Stimulated activated CD8-positive, alpha-beta memory T cell treated with anti-CD3 and anti-CD28 coated beads, Interleukin-2, amount 100 ng/mL, for 48 hours (primary cell): ENCODE measurements around the gene LPCAT2.
A peak's percentile ranks its signal among the peaks of the same experiment; 100 is the strongest.

Experiments used
- DNase-seq, 2 donors: peaks; one replicate each; pipeline ENCODE4 v3.0.0-alpha.2; 2020; ENCODE audit warnings: low read depth in 2 of 2

Gene LPCAT2, protein sequence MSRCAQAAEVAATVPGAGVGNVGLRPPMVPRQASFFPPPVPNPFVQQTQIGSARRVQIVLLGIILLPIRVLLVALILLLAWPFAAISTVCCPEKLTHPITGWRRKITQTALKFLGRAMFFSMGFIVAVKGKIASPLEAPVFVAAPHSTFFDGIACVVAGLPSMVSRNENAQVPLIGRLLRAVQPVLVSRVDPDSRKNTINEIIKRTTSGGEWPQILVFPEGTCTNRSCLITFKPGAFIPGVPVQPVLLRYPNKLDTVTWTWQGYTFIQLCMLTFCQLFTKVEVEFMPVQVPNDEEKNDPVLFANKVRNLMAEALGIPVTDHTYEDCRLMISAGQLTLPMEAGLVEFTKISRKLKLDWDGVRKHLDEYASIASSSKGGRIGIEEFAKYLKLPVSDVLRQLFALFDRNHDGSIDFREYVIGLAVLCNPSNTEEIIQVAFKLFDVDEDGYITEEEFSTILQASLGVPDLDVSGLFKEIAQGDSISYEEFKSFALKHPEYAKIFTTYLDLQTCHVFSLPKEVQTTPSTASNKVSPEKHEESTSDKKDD

DNA sequence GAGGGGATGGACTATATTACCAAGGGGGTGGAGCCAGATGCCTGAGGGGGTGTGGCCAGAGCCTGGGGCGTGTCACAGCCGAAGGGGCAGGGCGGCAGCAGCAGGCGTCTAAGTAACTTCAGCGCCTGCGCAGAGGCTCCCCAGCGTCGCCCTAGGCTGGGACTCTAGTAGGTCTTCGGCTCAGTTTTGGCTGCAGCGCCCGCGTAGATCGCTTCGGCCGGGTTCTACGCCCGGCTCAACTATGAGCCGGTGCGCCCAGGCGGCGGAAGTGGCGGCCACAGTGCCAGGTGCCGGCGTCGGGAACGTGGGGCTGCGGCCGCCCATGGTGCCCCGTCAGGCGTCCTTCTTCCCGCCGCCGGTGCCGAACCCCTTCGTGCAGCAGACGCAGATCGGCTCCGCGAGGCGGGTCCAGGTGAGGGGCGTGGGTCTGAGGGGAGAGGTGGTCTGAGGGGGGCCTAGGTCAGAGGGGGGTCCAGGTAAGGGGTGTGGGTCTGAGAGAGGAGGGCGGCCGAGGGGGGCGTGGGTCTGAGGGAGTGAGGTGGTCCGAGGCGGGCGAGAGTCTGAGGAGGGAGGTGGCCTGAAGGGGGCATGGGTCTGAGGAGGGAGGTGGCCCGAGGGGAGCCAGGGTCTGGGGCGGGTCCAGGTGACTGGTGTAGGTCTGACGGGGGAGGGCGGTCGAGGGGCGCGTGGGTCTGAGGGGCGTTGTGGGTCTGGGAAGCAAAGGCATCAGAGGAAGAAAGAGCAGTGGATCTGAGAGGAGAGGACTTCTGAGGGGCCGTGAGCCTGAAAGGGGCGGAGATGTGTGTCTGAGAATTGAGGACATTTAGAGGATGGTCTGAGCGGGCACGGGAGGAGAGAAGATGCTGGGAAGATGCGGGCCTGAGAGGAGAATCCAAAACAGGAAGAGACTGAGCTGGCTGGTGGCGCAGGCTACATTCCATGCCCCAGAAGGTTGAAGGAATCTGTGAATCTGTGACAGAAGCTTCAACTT is at the start of gene LPCAT2:
LPCAT2 (plus strand) TSS at position 132 of the 991 bp plus-strand sequence; CDS start at position 242, 110 bp downstream.
- DNase-seq: peak in 1 of 2 donors; percentile 42

GRCh38 chr16:55462241-55462640 is 46.6 kb upstream of the LPCAT2 start:
- DNase-seq: no peak

- no peak for DNase-seq
These were observed 44.5 kb upstream of the LPCAT2 start for GRCh38 chr16:55464375-55464774.

DNA sequence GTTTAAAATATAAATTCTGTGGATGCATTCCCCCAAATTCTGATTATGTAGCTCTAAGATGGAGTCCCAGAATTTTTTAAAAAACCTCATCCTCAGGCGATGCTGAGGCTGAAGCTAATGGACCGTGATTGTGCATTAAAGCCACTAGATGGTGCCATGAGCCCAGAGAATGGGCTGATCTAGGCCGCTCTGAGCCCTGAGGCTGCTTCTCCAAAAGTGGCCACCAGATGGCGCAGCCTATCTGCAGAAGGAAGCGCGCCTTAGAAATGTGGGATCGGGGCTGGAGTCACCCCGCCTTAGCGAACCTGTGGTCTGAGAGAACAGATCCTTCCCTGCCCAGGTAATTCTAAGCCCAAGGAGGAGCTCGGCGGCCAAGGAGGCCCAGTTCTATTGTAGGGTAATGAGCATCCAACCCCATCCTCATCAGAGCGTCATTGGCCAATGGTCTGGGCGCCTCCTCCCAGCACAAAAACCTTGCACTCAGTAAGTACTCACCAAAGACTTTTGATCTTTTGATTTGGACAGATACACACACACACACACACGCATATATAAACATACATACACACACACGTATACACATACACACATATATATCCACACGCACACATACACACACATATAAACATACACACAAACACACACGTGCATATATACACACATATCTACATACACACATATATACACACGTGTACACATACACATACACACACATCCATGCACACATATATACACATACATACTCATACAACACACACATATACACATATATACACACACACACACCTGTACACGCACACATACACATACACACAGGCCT is 43.6 kb upstream of the LPCAT2 start:
- DNase-seq: peak; percentile 64 to 83

- DNase-seq: no peak
These were observed 42.7 kb upstream of the LPCAT2 start for GRCh38 chr16:55466209-55466608.

DNA sequence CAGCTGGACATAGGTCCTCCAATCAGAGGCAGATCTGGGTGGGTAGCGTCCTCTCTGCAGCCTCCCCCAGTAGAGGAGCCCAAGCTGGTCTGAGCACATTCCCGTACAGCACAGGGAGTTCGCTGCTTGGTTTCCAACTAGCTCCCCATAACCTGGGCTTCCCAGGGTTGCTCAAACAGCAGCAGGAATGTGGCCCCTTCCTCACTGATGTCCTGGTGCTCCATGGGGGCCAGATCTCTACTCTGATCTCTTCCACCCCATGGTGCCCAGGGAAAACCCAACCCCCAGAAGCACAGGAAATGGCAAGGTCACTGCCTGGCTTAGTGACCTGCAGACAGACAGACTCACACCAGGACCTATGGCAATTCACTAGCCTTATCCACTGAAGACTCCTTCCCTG is 41.0 kb upstream of the LPCAT2 start:
- DNase-seq: no peak

GRCh38 chr16:55468352-55468990 is 40.4 kb upstream of the LPCAT2 start:
- DNase-seq: no peak

DNA sequence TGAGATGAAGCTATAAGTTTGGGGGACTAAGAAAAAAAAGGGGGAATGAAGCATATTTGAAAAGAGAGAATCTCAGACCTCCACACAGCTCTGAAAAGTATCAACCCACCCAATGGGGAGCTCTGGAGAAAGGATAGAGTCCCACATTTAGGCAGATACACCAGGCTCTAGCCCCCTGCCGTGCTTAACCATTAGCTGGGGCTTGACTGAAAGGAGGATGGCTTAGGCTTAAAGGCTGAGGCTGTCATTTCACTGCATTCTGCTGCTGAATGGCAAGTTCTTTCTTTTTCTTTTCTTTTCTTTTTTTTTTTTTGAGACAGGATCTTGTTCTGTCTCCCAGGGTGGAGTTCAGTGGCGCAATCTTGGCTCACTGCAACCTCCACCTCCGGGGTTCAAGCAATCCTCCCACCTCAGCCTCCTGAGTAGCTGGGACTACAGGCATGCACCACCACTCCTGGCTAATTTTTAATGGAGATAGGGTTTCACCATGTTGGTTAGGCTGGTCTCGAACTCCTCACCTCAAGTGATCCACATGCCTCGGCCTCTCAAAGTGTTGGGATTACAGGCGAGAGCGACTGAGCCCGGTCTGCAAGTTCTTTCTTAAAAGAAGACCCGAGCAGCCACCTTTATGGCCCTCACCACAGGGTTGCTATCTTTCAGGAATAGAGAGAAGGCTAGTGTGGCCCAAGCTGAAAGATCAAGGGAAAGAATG is 38.9 kb upstream of the LPCAT2 start:
- no peak for DNase-seq

GRCh38 chr16:55470533-55471371 is 38.1 kb upstream of the LPCAT2 start:
- DNase-seq: no peak

- no peak for DNase-seq
These were observed 37.3 kb upstream of the LPCAT2 start for GRCh38 chr16:55471448-55472097.

GRCh38 chr16:55473587-55473986 is 35.3 kb upstream of the LPCAT2 start:
- no peak for DNase-seq

DNA sequence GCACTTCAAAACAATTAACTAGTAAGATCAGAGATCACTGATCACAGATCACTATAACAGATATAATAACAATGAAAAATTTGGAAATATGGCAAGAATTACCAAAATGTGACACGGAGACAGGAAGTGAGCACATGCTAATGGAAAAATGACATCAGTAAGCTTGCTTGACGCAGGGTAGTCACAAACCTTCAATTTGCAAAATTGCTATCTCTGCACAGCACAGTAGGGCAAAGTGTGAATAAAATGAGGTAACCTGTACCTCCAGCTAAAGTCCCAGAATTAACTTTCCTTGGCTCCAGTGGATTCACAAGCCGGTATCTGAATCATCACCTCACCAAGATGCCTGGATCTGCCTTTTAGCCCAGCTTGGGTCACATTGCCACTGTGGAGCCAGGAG is 34.1 kb upstream of the LPCAT2 start:
- DNase-seq: no peak

GRCh38 chr16:55475919-55476318 is 33.0 kb upstream of the LPCAT2 start:
- no peak for DNase-seq

DNA sequence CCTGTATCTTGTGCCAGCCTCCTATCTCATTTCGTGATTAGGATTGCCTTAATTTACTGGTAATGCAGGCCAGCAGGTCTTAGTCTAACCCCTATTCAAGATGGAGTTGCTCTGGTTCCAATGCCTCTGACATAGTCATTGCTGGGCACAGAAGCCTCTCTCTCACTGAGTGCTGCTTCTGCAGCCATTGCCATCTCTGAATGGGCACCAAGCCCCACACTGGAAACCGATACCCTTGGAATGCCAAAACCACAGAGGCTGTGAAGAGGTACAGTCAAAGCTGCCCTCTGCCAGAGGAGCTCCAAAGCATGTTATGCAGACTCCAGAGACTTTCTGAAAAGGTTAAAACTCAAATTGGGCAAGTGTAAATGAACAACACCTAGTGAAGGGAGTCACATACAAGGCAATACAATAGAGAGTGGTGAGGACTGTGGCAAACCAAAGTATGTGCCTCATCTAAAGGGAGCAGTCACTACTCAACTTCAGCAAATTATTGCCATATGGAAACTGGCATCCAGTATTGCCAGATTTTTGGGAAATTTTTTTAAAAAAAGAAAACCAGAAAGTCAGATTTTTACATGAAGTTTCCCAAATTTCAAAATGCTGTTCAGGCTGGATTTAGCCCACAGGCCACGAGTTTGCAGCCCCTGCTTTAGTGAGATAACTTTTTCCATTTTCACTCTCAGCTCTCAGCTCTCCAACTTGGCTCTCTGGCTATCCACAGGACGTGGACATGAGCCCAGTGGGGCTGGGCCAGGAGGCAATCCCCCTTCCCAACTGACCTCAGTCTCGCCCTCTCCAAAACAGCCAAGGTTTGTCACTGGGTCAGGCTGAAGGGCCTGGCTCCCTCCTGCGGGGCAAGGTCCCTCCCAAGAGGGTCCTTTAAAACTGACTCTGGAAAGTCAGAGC is 32.0 kb upstream of the LPCAT2 start:
- no peak for DNase-seq

- no peak for DNase-seq
These were observed 31.1 kb upstream of the LPCAT2 start for GRCh38 chr16:55477736-55478135.

DNA sequence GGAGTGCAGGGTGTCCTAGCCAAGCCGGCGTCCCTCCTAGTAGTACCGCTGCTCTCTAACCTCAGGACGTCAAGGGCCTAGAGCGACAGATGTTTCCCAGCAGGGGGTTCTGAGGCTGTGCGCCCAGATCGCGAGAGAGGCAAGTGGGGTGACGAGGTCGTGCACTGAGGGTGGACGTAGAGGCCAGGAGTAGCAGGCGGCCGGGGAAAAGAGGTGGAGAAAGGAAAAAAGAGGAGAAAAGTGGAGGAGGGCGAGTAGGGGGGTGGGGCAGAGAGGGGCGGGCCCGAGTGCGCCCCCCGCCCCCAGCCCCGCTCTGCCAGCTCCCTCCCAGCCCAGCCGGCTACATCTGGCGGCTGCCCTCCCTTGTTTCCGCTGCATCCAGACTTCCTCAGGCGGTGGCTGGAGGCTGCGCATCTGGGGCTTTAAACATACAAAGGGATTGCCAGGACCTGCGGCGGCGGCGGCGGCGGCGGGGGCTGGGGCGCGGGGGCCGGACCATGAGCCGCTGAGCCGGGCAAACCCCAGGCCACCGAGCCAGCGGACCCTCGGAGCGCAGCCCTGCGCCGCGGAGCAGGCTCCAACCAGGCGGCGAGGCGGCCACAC is 29.9 kb upstream of the LPCAT2 start, which contains the start of gene MMP2:
MMP2 (plus strand) TSS at position 372 of the 603 bp plus-strand sequence. CDS start 282 bp downstream, outside the sequence.
- no peak for DNase-seq
